Heart left ventricle (tissue), 13 donors: ENCODE results near the gene TXK.
A peak's percentile ranks its signal among the peaks of the same experiment; 100 is the strongest.

Source experiments
- POLR2A ChIP-seq, 2 donors: fragments of 450-650 bp; IDR thresholded peaks; one replicate each; pipeline ENCODE4 v1.6.1; 2017; ENCODE audit warnings: antibody characterized with exemption in 2 of 2, mild to moderate bottlenecking in 2 of 2, moderate library complexity in 2 of 2
- TF ChIP-seq, protein P1 (sequence below), 12 donors: fragments of 200-600 bp; sonication (generic) in 4 of 12; IDR thresholded peaks; one replicate each; pipeline versions ENCODE4 v1.5.0 to v1.8.0; 2018 to 2022; ENCODE audit warnings: antibody characterized with exemption in 12 of 12, mild to moderate bottlenecking in 5 of 12
- donor health status: ischemic (EF 13 %, LVEDD 7.1; RV severe dilation, severe dysfunction).
- donor health status: DM: no; HTN: yes; CAD: no.
- donor health status: DM: no; HTN: no; CAD: no.
- donor health status: ischemic (EF 25% LVEDD 6.9; RV normal size, moderate dysfunction).
- donor health status: ischemic (EF 25% LVEDD 5.7; RV mildly dilated, moderate dysfunction).
- donor health status: ischemic (EF 35%, LVEDD 5.7; RV mildly dilated, moderate dysfunction).
- donor health status: nonischemic (EF 11% LVEDD 7.7; RV severe dilation, severe dysfunction).
- donor health status: DM: yes; HTN: yes; CAD: no.
- donor health status: PGD.
- donor health status: ischemic (EF 29% LVEDD 5.4; RV normal size, mild dysfunction).
- donor health status: nonischemic (EF 23%, LVEDD 6.1; RV moderate dilation, normal function).

DNA sequence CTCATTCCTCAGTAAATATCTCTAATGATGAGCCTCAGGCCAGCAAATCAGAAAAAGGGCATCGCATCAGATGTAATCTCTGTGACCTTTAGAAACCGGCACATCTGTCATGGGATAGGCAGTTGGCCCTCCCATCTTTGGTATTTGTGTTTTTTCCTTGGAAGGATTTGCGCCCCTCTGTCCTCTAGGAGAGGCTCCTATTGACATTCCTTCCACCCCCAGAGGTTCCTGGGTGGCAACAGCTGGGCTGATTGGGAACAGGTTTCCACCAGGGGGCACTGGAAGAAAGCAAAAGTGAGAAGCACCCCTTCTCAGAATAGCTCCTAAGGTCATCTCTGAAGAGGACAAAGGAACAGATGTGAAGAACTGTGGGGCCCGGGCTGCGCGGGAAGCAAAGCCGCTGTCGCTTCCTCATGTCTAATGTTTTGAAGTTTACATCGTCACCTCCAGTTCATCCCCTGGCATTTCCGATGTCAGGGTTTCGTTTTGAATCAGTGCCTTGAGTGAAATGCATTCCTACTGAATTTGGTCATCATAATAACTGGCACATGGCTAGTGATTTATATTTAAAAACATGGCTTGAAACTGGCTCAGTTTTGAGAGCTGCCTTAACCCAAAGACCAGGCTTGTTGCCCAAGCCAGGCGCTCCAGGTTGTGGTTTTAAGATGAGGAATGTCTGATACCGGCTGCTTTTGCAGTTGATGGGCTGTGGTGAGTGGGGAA lies 6.2 kb downstream of the TXK start:
- TF ChIP-seq, protein P1, sequence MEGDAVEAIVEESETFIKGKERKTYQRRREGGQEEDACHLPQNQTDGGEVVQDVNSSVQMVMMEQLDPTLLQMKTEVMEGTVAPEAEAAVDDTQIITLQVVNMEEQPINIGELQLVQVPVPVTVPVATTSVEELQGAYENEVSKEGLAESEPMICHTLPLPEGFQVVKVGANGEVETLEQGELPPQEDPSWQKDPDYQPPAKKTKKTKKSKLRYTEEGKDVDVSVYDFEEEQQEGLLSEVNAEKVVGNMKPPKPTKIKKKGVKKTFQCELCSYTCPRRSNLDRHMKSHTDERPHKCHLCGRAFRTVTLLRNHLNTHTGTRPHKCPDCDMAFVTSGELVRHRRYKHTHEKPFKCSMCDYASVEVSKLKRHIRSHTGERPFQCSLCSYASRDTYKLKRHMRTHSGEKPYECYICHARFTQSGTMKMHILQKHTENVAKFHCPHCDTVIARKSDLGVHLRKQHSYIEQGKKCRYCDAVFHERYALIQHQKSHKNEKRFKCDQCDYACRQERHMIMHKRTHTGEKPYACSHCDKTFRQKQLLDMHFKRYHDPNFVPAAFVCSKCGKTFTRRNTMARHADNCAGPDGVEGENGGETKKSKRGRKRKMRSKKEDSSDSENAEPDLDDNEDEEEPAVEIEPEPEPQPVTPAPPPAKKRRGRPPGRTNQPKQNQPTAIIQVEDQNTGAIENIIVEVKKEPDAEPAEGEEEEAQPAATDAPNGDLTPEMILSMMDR (IDR thresholded peaks at IDR 0.05): peak; percentile 37 to 68 (median 54)
- TF ChIP-seq POLR2A (IDR thresholded peaks at IDR 0.05): no peak
